ENCODE data around the gene HLA-B.
"Not testable (repeated sequence)": the region's sequence is repeated elsewhere in the genome, so short reads cannot be mapped to it uniquely, and the experiment has no call there.

Gene HLA-B

GRCh38 chr6:31399589-31400466, 42.8 kb upstream of the HLA-B start:
- peak overlapping the region; percentile 55 for H3K27ac ChIP-seq
- TF ChIP-seq CTCF (conservative IDR thresholded peaks at IDR 0.05; ENCODE audit: low read depth, low read length) = peak; percentile 91
- peak overlapping the region; percentile 94 for H2AFZ ChIP-seq (ENCODE audit: low read depth)
- H3K4me3 ChIP-seq (IDR thresholded peaks at IDR 0.05; ENCODE audit: insufficient read depth, low read depth, low read length) = no peak overlapping the region
- H3K4me1 ChIP-seq (ENCODE audit: low read depth, poor library complexity, severe bottlenecking) = peaks cover 46% of the 10 kb centered on the region
- H3K27me3 ChIP-seq (ENCODE audit: insufficient read depth, low read depth) = no peaks in the 10 kb centered on the region
- H4K20me1 ChIP-seq (ENCODE audit: insufficient read depth) = no peaks in the 10 kb centered on the region
- peak overlapping the region; percentile 73; the same call in 1 of the 2 replicates for H3K9ac ChIP-seq
- peak overlapping the region; percentile 91 for H3K4me2 ChIP-seq
- no peaks in the 10 kb centered on the region for H3K36me3 ChIP-seq (ENCODE audit: insufficient read depth)
- peaks cover 7% of the 10 kb centered on the region; the same call in 1 of the 2 replicates for H3K79me2 ChIP-seq (ENCODE audit: insufficient read depth, low read depth)

GRCh38 chr6:31397901-31398525, 41.0 kb upstream of the HLA-B start:
- Histone ChIP-seq H3K4me2 (no peak overlapping the region), H3K27me3 (ENCODE audit: insufficient read depth, low read depth) (no peaks in the 10 kb centered on the region), H2AFZ (ENCODE audit: low read depth) (no peak overlapping the region), H3K27ac (no peak overlapping the region), H3K4me1 (ENCODE audit: low read depth, poor library complexity, severe bottlenecking) (peaks cover 45% of the 10 kb centered on the region), H4K20me1 (ENCODE audit: insufficient read depth) (no peaks in the 10 kb centered on the region), H3K4me3 (IDR thresholded peaks at IDR 0.05; ENCODE audit: insufficient read depth, low read depth, low read length) (no peak overlapping the region), H3K9ac (no peak overlapping the region), H3K79me2 (ENCODE audit: insufficient read depth, low read depth) (peaks cover 7% of the 10 kb centered on the region; the same call in 1 of the 2 replicates), H3K36me3 (ENCODE audit: insufficient read depth) (no peaks in the 10 kb centered on the region)
- no peak for TF ChIP-seq CTCF (conservative IDR thresholded peaks at IDR 0.05; ENCODE audit: low read depth, low read length)

- not testable (repeated sequence) for H3K4me3 ChIP-seq (IDR thresholded peaks at IDR 0.05; ENCODE audit: insufficient read depth, low read depth, low read length)
Observed at GRCh38 chr6:31397153-31397499, 40.1 kb upstream of the HLA-B start.

More at GRCh38 chr6:31397153-31397499, 40.1 kb upstream of the HLA-B start:
- not testable (repeated sequence) for H3K27me3 ChIP-seq (ENCODE audit: insufficient read depth, low read depth); H3K27ac ChIP-seq; H3K79me2 ChIP-seq (ENCODE audit: insufficient read depth, low read depth); H3K36me3 ChIP-seq (ENCODE audit: insufficient read depth); H3K9ac ChIP-seq; H4K20me1 ChIP-seq (ENCODE audit: insufficient read depth); H2AFZ ChIP-seq (ENCODE audit: low read depth)
- TF ChIP-seq CTCF (conservative IDR thresholded peaks at IDR 0.05; ENCODE audit: low read depth, low read length) = peak; percentile 17; the same call in 1 of the 2 replicates
- H3K4me2 ChIP-seq = peak overlapping the region; percentile 53; the same call in 1 of the 2 replicates
- peaks cover 36% of the 10 kb centered on the region for H3K4me1 ChIP-seq (ENCODE audit: low read depth, poor library complexity, severe bottlenecking)

All from KMS-11 (cell line).